ENCODE data around the gene EWSR1. TPM values are rescaled to one million over a fixed set of nuclear protein-coding genes. Genes with fewer than 3 reads are reported as not detected.

Gene EWSR1
- total RNA-seq, 1 donor from 2014 or later = 93.3 TPM

Other genes with a start within 250 kb of the EWSR1 start
- not detected for gene C22orf31, start 206.4 kb upstream of the EWSR1 start, total RNA-seq
- gene KREMEN1, start 195.2 kb upstream of the EWSR1 start, total RNA-seq = 4.9 TPM
- gene EMID1, start 62.4 kb upstream of the EWSR1 start, total RNA-seq = 1.3 TPM
- 18.9 TPM for gene RHBDD3, start 287 bp upstream of the EWSR1 start, total RNA-seq
- gene GAS2L1, start 38.4 kb downstream of the EWSR1 start, total RNA-seq = 14.3 TPM
- gene RASL10A, start 47.4 kb downstream of the EWSR1 start, total RNA-seq = 1.0 TPM
- 37.9 TPM for gene AP1B1, start 120.3 kb downstream of the EWSR1 start, total RNA-seq
- gene RFPL1, start 170.3 kb downstream of the EWSR1 start, total RNA-seq = 0.45 TPM
- 0.15 TPM for gene NEFH, start 211.9 kb downstream of the EWSR1 start, total RNA-seq

Measured in left lobe of liver (tissue), 1 donor.